Occipital lobe (tissue), 3 donors: ENCODE data around the gene CDKN2D. TPM values are rescaled to one million over a fixed set of nuclear protein-coding genes. Genes with fewer than 3 reads are reported as not detected.

ENCODE experiments used
- DNase-seq: peaks from one replicate; lab custom pipeline; 2025; lab: John Stamatoyannopoulos, UW
- small RNA-seq: library from RNA; depleted of rRNA; stranded (forward); fragments of <200 nt; gene quantifications from one replicate; pipeline ENCODE3, GENCODE V24; 2014
- total RNA-seq: library from RNA; depleted of rRNA; stranded (reverse); fragments of >200 nt; gene quantifications from one replicate; pipeline ENCODE4 v1.2.3, GENCODE V29; 2014

The CDKN2D gene
- total RNA-seq, 1 donor from 2014 or later = 83.6 TPM

GRCh38 chr19:10520652-10521318 is 48.0 kb downstream of the CDKN2D start:
- DNase-seq = no peak

DNA sequence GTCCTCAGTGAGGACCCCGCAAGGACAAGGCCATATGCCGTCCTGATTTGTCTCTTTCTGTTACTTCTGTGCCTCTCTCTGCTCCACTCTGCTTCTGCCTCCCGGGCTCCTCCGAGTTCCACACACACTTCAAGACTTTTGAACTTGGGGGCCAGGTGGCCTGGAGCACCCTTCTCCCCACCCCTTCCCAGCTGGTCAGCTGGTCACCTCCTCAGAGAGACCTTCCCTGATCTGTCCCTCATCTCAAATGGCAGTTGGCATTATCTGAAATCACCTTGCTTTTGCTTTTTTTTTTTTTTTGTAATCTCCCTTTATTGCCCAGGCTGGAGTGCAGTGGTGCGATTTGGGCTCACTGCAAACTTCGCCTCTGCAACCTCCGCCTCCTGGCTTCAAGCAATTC is 49.4 kb downstream of the CDKN2D start:
- DNase-seq = no peak

- DNase-seq = no peak
These were observed 50.1 kb downstream of the CDKN2D start for GRCh38 chr19:10518444-10519361.

- no peak for DNase-seq
These were observed 50.9 kb downstream of the CDKN2D start for GRCh38 chr19:10517760-10518443.

DNA sequence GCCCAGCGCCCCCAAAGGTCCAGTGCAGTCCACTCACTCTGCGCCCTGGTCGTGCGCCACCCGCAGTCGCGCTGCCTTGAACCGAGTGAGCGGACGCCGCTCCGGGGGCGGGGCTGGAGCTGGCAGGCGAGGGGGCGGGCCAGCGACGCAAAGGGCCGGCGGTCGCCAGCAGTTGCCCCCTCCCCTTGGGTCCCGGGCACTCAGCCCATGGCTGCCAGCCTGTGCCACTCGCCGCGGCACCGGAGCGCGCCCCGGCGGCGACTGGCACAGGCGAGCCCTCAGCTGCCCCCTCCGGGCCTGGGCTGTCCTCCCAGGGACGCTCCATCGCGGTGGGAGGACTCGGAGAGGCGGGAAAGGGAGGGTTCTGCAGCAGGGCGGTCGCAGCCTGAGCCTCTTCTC is 51.4 kb downstream of the CDKN2D start, which contains the start of gene S1PR5:
Gene S1PR5, minus strand, starts transcription at position 87 of the 399 bp plus-strand sequence. CDS start 2,436 bp downstream, outside the sequence.
- peak; percentile 73 for DNase-seq

GRCh38 chr19:10516671-10517286 is 52.0 kb downstream of the CDKN2D start:
- DNase-seq = no peak

Small RNAs within 50 kb of the gene (small RNA-seq; reads per million reads assigned to genes)
- not detected for gene MIR1238
- not detected for gene RNU7-140P

Other genes starting within 250 kb of the CDKN2D start
- gene RAVER1, start 235.4 kb downstream of the CDKN2D start, total RNA-seq = 3.0 TPM
- gene ICAM3, start 229.4 kb downstream of the CDKN2D start, total RNA-seq = 0.94 TPM
- gene TYK2, start 188.4 kb downstream of the CDKN2D start, total RNA-seq = 26.5 TPM
- 43.7 TPM for gene CDC37, start 165.4 kb downstream of the CDKN2D start, total RNA-seq
- gene PDE4A, start 148.4 kb downstream of the CDKN2D start, total RNA-seq = 5.6 TPM
- gene KEAP1, start 65.6 kb downstream of the CDKN2D start, total RNA-seq = 32.9 TPM
- 0.31 TPM for gene S1PR5, start 51.5 kb downstream of the CDKN2D start, total RNA-seq
- gene ATG4D, start 25.1 kb downstream of the CDKN2D start, total RNA-seq = 11.7 TPM
- 4.1 TPM for gene KRI1, start 3.0 kb downstream of the CDKN2D start, total RNA-seq
- gene AP1M2, start 18.3 kb upstream of the CDKN2D start, total RNA-seq = not detected
- gene SLC44A2, start 56.6 kb upstream of the CDKN2D start, total RNA-seq = 25.9 TPM
- 148 TPM for gene ILF3, start 85.4 kb upstream of the CDKN2D start, total RNA-seq
- gene QTRT1, start 132.5 kb upstream of the CDKN2D start, total RNA-seq = 32.1 TPM
- gene DNM2, start 149.1 kb upstream of the CDKN2D start, total RNA-seq = 34.0 TPM